ENCODE measurements around the gene LAIR2. TPM values are rescaled to one million over a fixed set of nuclear protein-coding genes. Genes with fewer than 3 reads are reported as not detected.

Gene LAIR2
- total and polyA plus RNA-seq, 2 of the 13 experiments (the other 11 are each of a cell fraction or from before 2014, with no cell fraction given), result 1.3 to 1.9 TPM

- TF ChIP-seq PHF20 (CRISPR knock-in tag; IDR thresholded peaks at IDR 0.05) (peak; percentile 56), JUNB (CRISPR knock-in tag; IDR thresholded peaks at IDR 0.05; ENCODE audit: borderline replicate concordance) (no peak), GRHL1 (CRISPR knock-in tag; conservative IDR thresholded peaks at IDR 0.05) (no peak), NFKBIZ (CRISPR knock-in tag; IDR thresholded peaks at IDR 0.05) (peak; percentile 38; the same call in 1 of the 2 replicates), PRDM4 (CRISPR knock-in tag; IDR thresholded peaks at IDR 0.05; ENCODE audit: borderline replicate concordance) (no peak), EEA1 (CRISPR knock-in tag; IDR thresholded peaks at IDR 0.05; ENCODE audit: borderline replicate concordance) (peak; percentile 82; the same call in 1 of the 2 replicates), FLYWCH1 (CRISPR knock-in tag; IDR thresholded peaks at IDR 0.05) (no peak), ZNF441 (CRISPR knock-in tag; IDR thresholded peaks at IDR 0.05; ENCODE audit: borderline replicate concordance) (no peak), MAX (IDR thresholded peaks at IDR 0.05) (no peak; the same call in 1 of the 2 replicates), KDM4B (CRISPR knock-in tag; IDR thresholded peaks at IDR 0.05) (no peak), SNAI1 (CRISPR knock-in tag; IDR thresholded peaks at IDR 0.05; ENCODE audit: borderline replicate concordance) (no peak; the same call in 1 of the 2 replicates), ZBTB26 (CRISPR knock-in tag; IDR thresholded peaks at IDR 0.05; ENCODE audit: borderline replicate concordance) (no peak), PAX8 (CRISPR knock-in tag; IDR thresholded peaks at IDR 0.05; ENCODE audit: borderline replicate concordance) (peak; percentile 30; the same call in 1 of the 2 replicates), ZHX1 (CRISPR knock-in tag; IDR thresholded peaks at IDR 0.05; ENCODE audit: low read depth) (0 out of 2 replicates have a peak, but pooled peaks have one; percentile 66), ZBTB2 (CRISPR knock-in tag; IDR thresholded peaks at IDR 0.05; ENCODE audit: low read depth) (peak; percentile 29; the same call in 1 of the 2 replicates), PLSCR1 (CRISPR knock-in tag; IDR thresholded peaks at IDR 0.05; ENCODE audit: borderline replicate concordance) (no peak)
Observed at GRCh38 chr19:54462655-54463530, 39.7 kb upstream of the LAIR2 start (continued).
